Erythroblast (primary cell): ENCODE data around the gene DNAJB13.

Experiments used
- GATA1 ChIP-seq: IDR thresholded peaks from 2 replicates; pipeline ENCODE4 v1.6.1; 2011; ENCODE audit warnings: low read depth, mild to moderate bottlenecking, control low read depth, low read length, moderate library complexity
- POLR2A ChIP-seq: IDR thresholded peaks from 2 replicates; pipeline ENCODE4 v1.6.1; 2011; ENCODE audit warnings: mild to moderate bottlenecking, low read length

GRCh38 chr11:73949912-73950311 is 914 bp upstream of the DNAJB13 start:
- TF ChIP-seq POLR2A (no peak), GATA1 (no peak)
